HepG2 (cell line): ENCODE data around the gene MAPK4. TPM values are rescaled to one million over a fixed set of nuclear protein-coding genes. Genes with fewer than 3 reads are reported as not detected.
A peak's percentile ranks its signal among the peaks of the same experiment; 100 is the strongest.

Source experiments
- BCL6 ChIP-seq: IDR thresholded peaks from 2 replicates; pipeline ENCODE4 v1.6.1; 2016; ENCODE audit warnings: missing genetic modification reagents, missing compliant biosample characterization
- BRD4 ChIP-seq: sonication (generic); formaldehyde crosslinking; IDR thresholded peaks from 2 replicates; pipeline ENCODE4 v1.4.0; 2020; ENCODE audit warnings: missing genetic modification reagents
- CHD4 ChIP-seq: fragments of 200-600 bp; sonication (generic); IDR thresholded peaks from 2 replicates; pipeline ENCODE4 v1.7.0; 2017; ENCODE audit warnings: mild to moderate bottlenecking, low read length, borderline replicate concordance
- FOXO1 ChIP-seq: sonication (generic); formaldehyde crosslinking; IDR thresholded peaks from 2 replicates; pipeline ENCODE4 v1.4.0; 2020; ENCODE audit warnings: missing genetic modification reagents
- HOXA5 ChIP-seq: sonication (generic); formaldehyde crosslinking; IDR thresholded peaks from 2 replicates; pipeline ENCODE4 v1.4.0; 2020; ENCODE audit warnings: missing genetic modification reagents
- MAZ ChIP-seq, 2 experiments: sonication (generic) in 1 of 2; formaldehyde crosslinking in 1 of 2; IDR thresholded peaks; 2 replicates each; pipeline versions ENCODE4 v1.5.0 to v1.6.1; 2012 to 2020; ENCODE audit warnings: low read depth in 2 of 2, mild to moderate bottlenecking in 2 of 2, borderline replicate concordance in 1 of 2, improper control_type of control experiment in 1 of 2, low read length in 1 of 2, missing genetic modification reagents in 1 of 2, moderate library complexity in 1 of 2
- MIER3 ChIP-seq: IDR thresholded peaks from 2 replicates; pipeline ENCODE4 v1.6.1; 2016; ENCODE audit warnings: missing compliant biosample characterization, borderline replicate concordance
- NFKBIZ ChIP-seq: IDR thresholded peaks from 2 replicates; pipeline ENCODE4 v1.6.1; 2018; ENCODE audit warnings: missing genetic modification reagents, missing compliant biosample characterization
- NR2F1 ChIP-seq, 2 experiments: fragments of 450-650 bp in 1 of 2; formaldehyde crosslinking in 1 of 2; IDR thresholded peaks; 2 replicates each; pipeline versions ENCODE4 v1.5.0 to v1.6.1; 2016 to 2020; ENCODE audit warnings: mild to moderate bottlenecking in 1 of 2, missing compliant biosample characterization in 1 of 2, missing genetic modification reagents in 1 of 2, moderate library complexity in 1 of 2
- RARA ChIP-seq: IDR thresholded peaks from 2 replicates; pipeline ENCODE4 v1.6.1; 2016; ENCODE audit warnings: missing genetic modification reagents, missing compliant biosample characterization
- RBM22 ChIP-seq: fragments of 200-400 bp; formaldehyde crosslinking; optimal IDR thresholded peaks from 2 replicates; pipeline ENCODE3; 2017; ENCODE audit warnings: mild to moderate bottlenecking, low read length, moderate library complexity
- RFX1 ChIP-seq: fragments of 450-650 bp; IDR thresholded peaks from 2 replicates; pipeline ENCODE4 v1.6.1; 2017
- TEAD3 ChIP-seq: optimal IDR thresholded peaks from 2 replicates; pipeline ENCODE3; 2016; ENCODE audit warnings: borderline replicate concordance
- ZNF3 ChIP-seq: IDR thresholded peaks from 2 replicates; pipeline ENCODE4 v1.7.0; 2017; ENCODE audit warnings: inconsistent platforms
- ZNF446 ChIP-seq: sonication (generic); formaldehyde crosslinking; IDR thresholded peaks from 2 replicates; pipeline ENCODE4 v1.5.0; 2020; ENCODE audit warnings: mild to moderate bottlenecking, missing genetic modification reagents
- ZNF781 ChIP-seq: sonication (generic); formaldehyde crosslinking; IDR thresholded peaks from 2 replicates; pipeline ENCODE4 v1.5.1; 2020; ENCODE audit warnings: borderline replicate concordance, mild to moderate bottlenecking, missing genetic modification reagents; ENCODE audit errors: not compliant biosample characterization
- polyA plus RNA-seq, 8 experiments: library from polyadenylated mRNA; depleted of rRNA in 3 of 8; stranded (reverse) in 7 of 8; unstranded in 1 of 8; fragments of >200 nt; fragmentation: Illumina TruSeq in 4 of 8; extraction: Trizol in 4 of 8; gene quantifications; 2 replicates each; pipeline versions ENCODE4 v1.2.1 to v1.2.3, GENCODE V29; 2011 to 2016; ENCODE audit warnings: low read depth in 4 of 8, missing spikeins in 1 of 8, mixed read lengths in 1 of 8; ENCODE audit not compliant: insufficient read depth in 1 of 8
- total RNA-seq, 5 experiments: library from RNA; depleted of rRNA; stranded (reverse); fragments of >200 nt; fragmentation: Illumina TruSeq; extraction: Trizol; gene quantifications; 2 replicates each; pipeline ENCODE4 v1.2.3, GENCODE V29; 2016; ENCODE audit warnings: low read depth in 1 of 5
- TF ChIP-seq, protein P1 (sequence below): sonication (generic); formaldehyde crosslinking; conservative IDR thresholded peaks from 2 replicates; pipeline ENCODE4 v1.8.0; 2022; ENCODE audit warnings: mild to moderate bottlenecking, moderate library complexity, missing genetic modification reagents
- TF ChIP-seq, protein P2 (sequence below): sonication (generic); formaldehyde crosslinking; IDR thresholded peaks from 2 replicates; pipeline ENCODE4 v1.5.0; 2020; ENCODE audit warnings: mild to moderate bottlenecking, missing genetic modification reagents
- TF ChIP-seq, protein P3 (sequence below): sonication (generic); formaldehyde crosslinking; IDR thresholded peaks from 2 replicates; pipeline ENCODE4 v1.4.0; 2020; ENCODE audit warnings: missing genetic modification reagents
- TF ChIP-seq, protein P4 (sequence below): sonication (generic); formaldehyde crosslinking; IDR thresholded peaks from 2 replicates; pipeline ENCODE4 v1.4.0; 2020; ENCODE audit warnings: missing genetic modification reagents
- TF ChIP-seq, protein P5 (sequence below): sonication (generic); formaldehyde crosslinking; IDR thresholded peaks from 2 replicates; pipeline ENCODE4 v1.5.0; 2020; ENCODE audit warnings: mild to moderate bottlenecking, low read depth, missing genetic modification reagents, borderline replicate concordance

Gene MAPK4
- total and polyA plus RNA-seq, 2 of the 13 experiments (the other 11 are each of a cell fraction or from before 2014, with no cell fraction given) = not detected

DNA sequence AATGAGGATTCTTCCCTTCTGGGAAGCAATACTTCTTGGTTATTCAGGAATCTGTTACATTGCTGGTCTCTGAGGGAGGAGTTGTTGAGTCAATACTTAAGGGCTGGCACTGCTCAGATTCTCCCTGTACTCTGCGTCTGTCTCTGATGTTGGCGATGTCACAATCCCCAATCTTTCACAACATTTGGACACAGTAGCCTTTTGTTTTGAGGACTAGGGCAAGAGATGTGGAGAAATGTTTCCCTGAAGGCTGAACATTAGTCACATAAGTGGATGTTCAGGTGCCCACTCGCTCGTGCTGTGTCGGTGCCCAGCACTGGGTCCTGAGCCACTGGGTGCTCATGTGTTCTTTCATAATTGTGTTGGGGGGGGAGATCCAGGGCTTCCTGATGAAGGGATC lies 55.0 kb downstream of the MAPK4 start (continued):
- TF ChIP-seq, protein P1, sequence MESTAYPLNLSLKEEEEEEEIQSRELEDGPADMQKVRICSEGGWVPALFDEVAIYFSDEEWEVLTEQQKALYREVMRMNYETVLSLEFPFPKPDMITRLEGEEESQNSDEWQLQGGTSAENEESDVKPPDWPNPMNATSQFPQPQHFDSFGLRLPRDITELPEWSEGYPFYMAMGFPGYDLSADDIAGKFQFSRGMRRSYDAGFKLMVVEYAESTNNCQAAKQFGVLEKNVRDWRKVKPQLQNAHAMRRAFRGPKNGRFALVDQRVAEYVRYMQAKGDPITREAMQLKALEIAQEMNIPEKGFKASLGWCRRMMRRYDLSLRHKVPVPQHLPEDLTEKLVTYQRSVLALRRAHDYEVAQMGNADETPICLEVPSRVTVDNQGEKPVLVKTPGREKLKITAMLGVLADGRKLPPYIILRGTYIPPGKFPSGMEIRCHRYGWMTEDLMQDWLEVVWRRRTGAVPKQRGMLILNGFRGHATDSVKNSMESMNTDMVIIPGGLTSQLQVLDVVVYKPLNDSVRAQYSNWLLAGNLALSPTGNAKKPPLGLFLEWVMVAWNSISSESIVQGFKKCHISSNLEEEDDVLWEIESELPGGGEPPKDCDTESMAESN (CRISPR knock-in tag) = peak; percentile 79; the same call in 1 of the 2 replicates
- TF ChIP-seq ZNF446 (CRISPR knock-in tag) = no peak
- 0 out of 2 replicates have a peak, but pooled peaks have one; percentile 23 for TF ChIP-seq MAZ (IDR thresholded peaks at IDR 0.05; ENCODE audit: borderline replicate concordance, low read depth, low read length)
- 0 out of 2 replicates have a peak, but pooled peaks have one; percentile 35 for TF ChIP-seq MAZ (CRISPR knock-in tag; IDR thresholded peaks at IDR 0.05; ENCODE audit: low read depth)
- peak; percentile 48; the same call in 1 of the 2 replicates for TF ChIP-seq RARA
- TF ChIP-seq RBM22 = no peak
- no peak for TF ChIP-seq ZNF781 (CRISPR knock-in tag)
- TF ChIP-seq, protein P2, sequence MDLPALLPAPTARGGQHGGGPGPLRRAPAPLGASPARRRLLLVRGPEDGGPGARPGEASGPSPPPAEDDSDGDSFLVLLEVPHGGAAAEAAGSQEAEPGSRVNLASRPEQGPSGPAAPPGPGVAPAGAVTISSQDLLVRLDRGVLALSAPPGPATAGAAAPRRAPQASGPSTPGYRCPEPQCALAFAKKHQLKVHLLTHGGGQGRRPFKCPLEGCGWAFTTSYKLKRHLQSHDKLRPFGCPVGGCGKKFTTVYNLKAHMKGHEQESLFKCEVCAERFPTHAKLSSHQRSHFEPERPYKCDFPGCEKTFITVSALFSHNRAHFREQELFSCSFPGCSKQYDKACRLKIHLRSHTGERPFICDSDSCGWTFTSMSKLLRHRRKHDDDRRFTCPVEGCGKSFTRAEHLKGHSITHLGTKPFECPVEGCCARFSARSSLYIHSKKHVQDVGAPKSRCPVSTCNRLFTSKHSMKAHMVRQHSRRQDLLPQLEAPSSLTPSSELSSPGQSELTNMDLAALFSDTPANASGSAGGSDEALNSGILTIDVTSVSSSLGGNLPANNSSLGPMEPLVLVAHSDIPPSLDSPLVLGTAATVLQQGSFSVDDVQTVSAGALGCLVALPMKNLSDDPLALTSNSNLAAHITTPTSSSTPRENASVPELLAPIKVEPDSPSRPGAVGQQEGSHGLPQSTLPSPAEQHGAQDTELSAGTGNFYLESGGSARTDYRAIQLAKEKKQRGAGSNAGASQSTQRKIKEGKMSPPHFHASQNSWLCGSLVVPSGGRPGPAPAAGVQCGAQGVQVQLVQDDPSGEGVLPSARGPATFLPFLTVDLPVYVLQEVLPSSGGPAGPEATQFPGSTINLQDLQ (CRISPR knock-in tag) = no peak
- TF ChIP-seq NFKBIZ (CRISPR knock-in tag) = peak; percentile 77; the same call in 1 of the 2 replicates
- TF ChIP-seq RFX1 = no peak
- no peak for TF ChIP-seq HOXA5 (CRISPR knock-in tag)
- TF ChIP-seq CHD4 = no peak
- TF ChIP-seq, protein P3, sequence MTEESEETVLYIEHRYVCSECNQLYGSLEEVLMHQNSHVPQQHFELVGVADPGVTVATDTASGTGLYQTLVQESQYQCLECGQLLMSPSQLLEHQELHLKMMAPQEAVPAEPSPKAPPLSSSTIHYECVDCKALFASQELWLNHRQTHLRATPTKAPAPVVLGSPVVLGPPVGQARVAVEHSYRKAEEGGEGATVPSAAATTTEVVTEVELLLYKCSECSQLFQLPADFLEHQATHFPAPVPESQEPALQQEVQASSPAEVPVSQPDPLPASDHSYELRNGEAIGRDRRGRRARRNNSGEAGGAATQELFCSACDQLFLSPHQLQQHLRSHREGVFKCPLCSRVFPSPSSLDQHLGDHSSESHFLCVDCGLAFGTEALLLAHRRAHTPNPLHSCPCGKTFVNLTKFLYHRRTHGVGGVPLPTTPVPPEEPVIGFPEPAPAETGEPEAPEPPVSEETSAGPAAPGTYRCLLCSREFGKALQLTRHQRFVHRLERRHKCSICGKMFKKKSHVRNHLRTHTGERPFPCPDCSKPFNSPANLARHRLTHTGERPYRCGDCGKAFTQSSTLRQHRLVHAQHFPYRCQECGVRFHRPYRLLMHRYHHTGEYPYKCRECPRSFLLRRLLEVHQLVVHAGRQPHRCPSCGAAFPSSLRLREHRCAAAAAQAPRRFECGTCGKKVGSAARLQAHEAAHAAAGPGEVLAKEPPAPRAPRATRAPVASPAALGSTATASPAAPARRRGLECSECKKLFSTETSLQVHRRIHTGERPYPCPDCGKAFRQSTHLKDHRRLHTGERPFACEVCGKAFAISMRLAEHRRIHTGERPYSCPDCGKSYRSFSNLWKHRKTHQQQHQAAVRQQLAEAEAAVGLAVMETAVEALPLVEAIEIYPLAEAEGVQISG (CRISPR knock-in tag) = peak; percentile 48; the same call in 1 of the 2 replicates
- peak; percentile 32; the same call in 1 of the 2 replicates for TF ChIP-seq ZNF3
- no peak for TF ChIP-seq NR2F1 (CRISPR knock-in tag; IDR thresholded peaks at IDR 0.05)
- peak; percentile 62 for TF ChIP-seq TEAD3 (CRISPR knock-in tag)
- peak; percentile 69; the same call in 1 of the 2 replicates for TF ChIP-seq FOXO1 (CRISPR knock-in tag)
- TF ChIP-seq, protein P4, sequence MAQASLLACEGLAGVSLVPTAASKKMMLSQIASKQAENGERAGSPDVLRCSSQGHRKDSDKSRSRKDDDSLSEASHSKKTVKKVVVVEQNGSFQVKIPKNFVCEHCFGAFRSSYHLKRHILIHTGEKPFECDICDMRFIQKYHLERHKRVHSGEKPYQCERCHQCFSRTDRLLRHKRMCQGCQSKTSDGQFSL (CRISPR knock-in tag) = peak; percentile 36; the same call in 1 of the 2 replicates
- peak; percentile 86 for TF ChIP-seq BCL6
- TF ChIP-seq, protein P5, sequence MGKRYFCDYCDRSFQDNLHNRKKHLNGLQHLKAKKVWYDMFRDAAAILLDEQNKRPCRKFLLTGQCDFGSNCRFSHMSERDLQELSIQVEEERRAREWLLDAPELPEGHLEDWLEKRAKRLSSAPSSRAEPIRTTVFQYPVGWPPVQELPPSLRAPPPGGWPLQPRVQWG (CRISPR knock-in tag) = no peak
- no peak for TF ChIP-seq BRD4 (CRISPR knock-in tag)
- TF ChIP-seq MIER3 (CRISPR knock-in tag) = peak; percentile 66; the same call in 1 of the 2 replicates
